ENCODE data around the gene TIMM21. TPM values are rescaled to one million over a fixed set of nuclear protein-coding genes. Genes with fewer than 3 reads are reported as not detected.
A peak's percentile ranks its signal among the peaks of the same experiment; 100 is the strongest.

Gene TIMM21, protein sequence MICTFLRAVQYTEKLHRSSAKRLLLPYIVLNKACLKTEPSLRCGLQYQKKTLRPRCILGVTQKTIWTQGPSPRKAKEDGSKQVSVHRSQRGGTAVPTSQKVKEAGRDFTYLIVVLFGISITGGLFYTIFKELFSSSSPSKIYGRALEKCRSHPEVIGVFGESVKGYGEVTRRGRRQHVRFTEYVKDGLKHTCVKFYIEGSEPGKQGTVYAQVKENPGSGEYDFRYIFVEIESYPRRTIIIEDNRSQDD
- total RNA-seq (100 to 1,000 TPM in 3 of 4 donors, 10 to 100 TPM in 1; 73.9 to 153 (median 115) TPM), polyA plus RNA-seq (109 TPM)
- long read RNA-seq, donor 1, transcript TIMM21-201 (6 exons, 3,095 nt): major isoform, 130 of 182 reads
- long read RNA-seq, donor 1, partial matches to known transcripts: 39 of 182 reads
- long read RNA-seq, donor 1, other reads (novel, unspliced or antisense): 13 of 182 reads
- long read RNA-seq, donor 2, transcript TIMM21-201 (6 exons, 3,095 nt): major isoform, 51 of 62 reads
- long read RNA-seq, donor 2, partial matches to known transcripts: 6 of 62 reads
- long read RNA-seq, donor 2, other reads (novel, unspliced or antisense): 5 of 62 reads
- long read RNA-seq, donor 3, transcript TIMM21-201 (6 exons, 3,095 nt): major isoform, 265 of 328 reads
- long read RNA-seq, donor 3, partial matches to known transcripts: 28 of 328 reads
- long read RNA-seq, donor 3, other reads (novel, unspliced or antisense): 35 of 328 reads
- long read RNA-seq, donor 4, transcript TIMM21-201 (6 exons, 3,095 nt): major isoform, 50 of 62 reads
- long read RNA-seq, donor 4, partial matches to known transcripts: 5 of 62 reads
- long read RNA-seq, donor 4, other reads (novel, unspliced or antisense): 6 of 62 reads

GRCh38 chr18:74147779-74148542 is at the start of gene TIMM21, which contains the start of gene FBXO15:
Gene TIMM21 (plus strand): TSS chr18:74148523. CDS start chr18:74148809, 286 bp downstream.
Gene FBXO15 (minus strand): TSS chr18:74147834. CDS start chr18:74147785, 49 bp downstream.
- Histone ChIP-seq H3K27me3 (ENCODE audit: control insufficient read depth, insufficient read depth) (no peaks in the 10 kb centered on the region), H3K4me1 (ENCODE audit: control insufficient read depth, insufficient read depth, low read length) (peaks cover 5% of the 10 kb centered on the region), H3K4me3 (ENCODE audit: low read length) (peak within 1 kb of the TSS; percentile 87), H3K9me3 (ENCODE audit: control insufficient read depth, low read length) (no peaks in the 10 kb centered on the region), H3K27ac (ENCODE audit: low read length) (peak within 1 kb of the TSS; percentile 94)
- intact Hi-C loops (cut with DNase I): no loop called here
- under 1% methylated on average over 58 of the region's 58 CpGs for WGBS
- ATAC-seq (peak; percentile 98), DNase-seq (peak; percentile 98 to 99 (median 99))

GRCh38 chr18:74108460-74108859 is 39.9 kb upstream of the TIMM21 start:
- ATAC-seq: no peak
- intact Hi-C loops (cut with DNase I): no loop called here
- Histone ChIP-seq H3K27ac (ENCODE audit: low read length) (no peak overlapping the region), H3K4me3 (ENCODE audit: low read length) (no peak overlapping the region), H3K9me3 (ENCODE audit: control insufficient read depth, low read length) (no peaks in the 10 kb centered on the region), H3K27me3 (ENCODE audit: control insufficient read depth, insufficient read depth) (no peaks in the 10 kb centered on the region), H3K4me1 (ENCODE audit: control insufficient read depth, insufficient read depth, low read length) (no peaks in the 10 kb centered on the region)
- DNase-seq: no peak
- 89% methylated on average over 2 of the region's 2 CpGs for WGBS

- ATAC-seq (no peak), DNase-seq (no peak)
- Histone ChIP-seq H3K27me3 (ENCODE audit: control insufficient read depth, insufficient read depth) (no peaks in the 10 kb centered on the region), H3K27ac (ENCODE audit: low read length) (no peak overlapping the region), H3K4me3 (ENCODE audit: low read length) (no peak overlapping the region), H3K9me3 (ENCODE audit: control insufficient read depth, low read length) (no peaks in the 10 kb centered on the region), H3K4me1 (ENCODE audit: control insufficient read depth, insufficient read depth, low read length) (no peaks in the 10 kb centered on the region)
- 96% methylated on average over 1 of the region's 1 CpG for WGBS
- intact Hi-C loops (cut with DNase I): loop anchor here in 1 of 4 donors (10.0 kb wide), 1 partner anchor 1345 kb away; no protein-coding TSS in a partner anchor
Measured at GRCh38 chr18:74110149-74110548, 38.2 kb upstream of the TIMM21 start.

DNA sequence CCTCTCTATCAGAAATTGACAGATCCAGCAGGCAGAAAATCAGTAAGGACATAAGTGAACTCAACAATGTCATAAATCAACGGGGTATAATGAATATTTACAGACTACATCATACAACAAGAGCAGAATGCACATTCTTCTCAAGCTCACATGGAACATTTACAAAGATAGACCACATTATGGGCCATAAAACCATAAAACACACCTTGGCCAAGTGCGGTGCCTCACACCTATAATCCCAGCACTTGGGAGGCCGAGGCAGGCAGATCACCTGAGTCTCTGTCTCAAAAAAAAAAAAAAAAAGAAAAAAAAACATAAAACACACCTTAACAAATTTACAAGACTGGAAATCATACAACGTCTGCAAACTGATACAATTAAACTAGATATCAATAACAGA is 37.3 kb upstream of the TIMM21 start:
- no peaks in the 10 kb centered on the region for H3K27me3 ChIP-seq (ENCODE audit: control insufficient read depth, insufficient read depth)
- no peak overlapping the region for H3K4me3 ChIP-seq (ENCODE audit: low read length)
- intact Hi-C loops (cut with DNase I): loop anchor here in 1 of 4 donors (10.0 kb wide), 1 partner anchor 1346 kb away; no protein-coding TSS in a partner anchor
- H3K27ac ChIP-seq (ENCODE audit: low read length): no peak overlapping the region
- H3K9me3 ChIP-seq (ENCODE audit: control insufficient read depth, low read length): no peaks in the 10 kb centered on the region
- ATAC-seq (no peak), DNase-seq (no peak)
- H3K4me1 ChIP-seq (ENCODE audit: control insufficient read depth, insufficient read depth, low read length): no peaks in the 10 kb centered on the region
- 84% methylated on average over 4 of the region's 4 CpGs for WGBS

- ATAC-seq (no peak), DNase-seq (no peak)
- no peaks in the 10 kb centered on the region for H3K27me3 ChIP-seq (ENCODE audit: control insufficient read depth, insufficient read depth)
- H3K27ac ChIP-seq (ENCODE audit: low read length): no peak overlapping the region
- H3K9me3 ChIP-seq (ENCODE audit: control insufficient read depth, low read length): no peaks in the 10 kb centered on the region
- intact Hi-C loops (cut with DNase I): loop anchor here in 1 of 4 donors (10.0 kb wide), 1 partner anchor 1349 kb away; no protein-coding TSS in a partner anchor
- no peak overlapping the region for H3K4me3 ChIP-seq (ENCODE audit: low read length)
- no peaks in the 10 kb centered on the region for H3K4me1 ChIP-seq (ENCODE audit: control insufficient read depth, insufficient read depth, low read length)
Measured at GRCh38 chr18:74113711-74114110, 34.6 kb upstream of the TIMM21 start.

DNA sequence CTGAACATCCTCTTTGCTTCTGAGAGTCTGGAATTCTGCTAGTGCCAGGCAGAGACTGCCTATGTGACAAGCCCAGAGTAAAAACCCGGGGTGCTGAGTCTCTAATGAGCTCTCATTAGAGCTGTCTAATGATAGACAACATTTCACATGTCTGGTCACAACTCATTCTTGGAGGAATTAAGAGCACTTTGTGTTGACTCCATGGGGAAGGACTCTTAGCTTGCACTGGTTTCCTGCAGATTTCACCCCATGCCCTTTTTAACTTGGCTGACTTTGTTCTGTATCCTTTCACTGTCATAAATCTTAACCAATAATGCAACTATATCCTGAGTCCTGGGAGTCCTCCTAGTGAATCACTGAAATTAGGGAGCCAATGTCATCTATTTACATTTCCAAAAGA is 34.2 kb upstream of the TIMM21 start:
- Histone ChIP-seq H3K27ac (ENCODE audit: low read length) (no peak overlapping the region), H3K4me3 (ENCODE audit: low read length) (no peak overlapping the region), H3K9me3 (ENCODE audit: control insufficient read depth, low read length) (no peaks in the 10 kb centered on the region), H3K27me3 (ENCODE audit: control insufficient read depth, insufficient read depth) (no peaks in the 10 kb centered on the region), H3K4me1 (ENCODE audit: control insufficient read depth, insufficient read depth, low read length) (no peaks in the 10 kb centered on the region)
- DNase-seq (no peak), ATAC-seq (no peak)
- 60% methylated on average over 1 of the region's 1 CpG for WGBS
- intact Hi-C loops (cut with DNase I): loop anchor here in 1 of 4 donors (10.0 kb wide), 1 partner anchor 1349 kb away; no protein-coding TSS in a partner anchor

- no peaks in the 10 kb centered on the region for H3K4me1 ChIP-seq (ENCODE audit: control insufficient read depth, insufficient read depth, low read length)
- DNase-seq (no peak), ATAC-seq (no peak)
- no peaks in the 10 kb centered on the region for H3K9me3 ChIP-seq (ENCODE audit: control insufficient read depth, low read length)
- no peak overlapping the region for H3K27ac ChIP-seq (ENCODE audit: low read length)
- no peak overlapping the region for H3K4me3 ChIP-seq (ENCODE audit: low read length)
- no peaks in the 10 kb centered on the region for H3K27me3 ChIP-seq (ENCODE audit: control insufficient read depth, insufficient read depth)
- intact Hi-C loops (cut with DNase I): loop anchor here in 1 of 4 donors (10.0 kb wide), 1 partner anchor 1350 kb away; no protein-coding TSS in a partner anchor
- WGBS: 69% methylated on average over 4 of the region's 4 CpGs
Measured at GRCh38 chr18:74115046-74115445, 33.3 kb upstream of the TIMM21 start.

- 25% methylated on average over 9 of the region's 9 CpGs for WGBS
- Histone ChIP-seq H3K27me3 (ENCODE audit: control insufficient read depth, insufficient read depth) (no peaks in the 10 kb centered on the region), H3K9me3 (ENCODE audit: control insufficient read depth, low read length) (no peaks in the 10 kb centered on the region), H3K27ac (ENCODE audit: low read length) (no peak overlapping the region), H3K4me3 (ENCODE audit: low read length) (no peak overlapping the region), H3K4me1 (ENCODE audit: control insufficient read depth, insufficient read depth, low read length) (no peaks in the 10 kb centered on the region)
- ATAC-seq (peak in 1 of 2 donors; percentile 45), DNase-seq (no peak)
- intact Hi-C loops (cut with DNase I): loop anchor here in 1 of 4 donors (10.0 kb wide), 1 partner anchor 1352 kb away; no protein-coding TSS in a partner anchor
Measured at GRCh38 chr18:74116633-74117554, 31.4 kb upstream of the TIMM21 start.

GRCh38 chr18:74123200-74123599 is 25.1 kb upstream of the TIMM21 start:
- H3K27ac ChIP-seq (ENCODE audit: low read length): no peak overlapping the region
- no peaks in the 10 kb centered on the region for H3K27me3 ChIP-seq (ENCODE audit: control insufficient read depth, insufficient read depth)
- intact Hi-C loops (cut with DNase I): no loop called here
- no peak for DNase-seq
- no peak overlapping the region for H3K4me3 ChIP-seq (ENCODE audit: low read length)
- no peaks in the 10 kb centered on the region for H3K4me1 ChIP-seq (ENCODE audit: control insufficient read depth, insufficient read depth, low read length)
- WGBS: 92% methylated on average over 6 of the region's 6 CpGs
- H3K9me3 ChIP-seq (ENCODE audit: control insufficient read depth, low read length): no peaks in the 10 kb centered on the region
- ATAC-seq: no peak
